Measurements from ENCODE around the gene ECHS1. TPM values are rescaled to one million over a fixed set of nuclear protein-coding genes. Genes with fewer than 3 reads are reported as not detected.

ECHS1 gene
- total and polyA plus RNA-seq, 10 donors, result 29.8 to 81.2 (median 45.8) TPM

GRCh38 chr10:133353988-133354605, 19.1 kb downstream of the ECHS1 start:
- no peak overlapping the region for H3K4me3 ChIP-seq
- peaks cover 8 to 29% (median 20%) of the 10 kb centered on the region in 6 donors for H3K4me1 ChIP-seq
- 82 to 92% (median 86%) methylated on average over 15 to 16 of the region's 16 CpGs for WGBS, 5 donors
- peaks cover 0 to 21% (median 0%) of the 10 kb centered on the region in 7 donors for H3K27me3 ChIP-seq (replicated peaks in 1 of 7)
- H3K9me3 ChIP-seq, result no peaks in the 10 kb centered on the region
- no peak overlapping the region for H3K27ac ChIP-seq
- peaks cover 0 to 18% (median 0%) of the 10 kb centered on the region in 6 donors for H3K36me3 ChIP-seq
- TF ChIP-seq CTCF (IDR thresholded peaks at IDR 0.05 in 8 of 11, conservative IDR thresholded peaks at IDR 0.05 in 3 of 11), result no peak
- TF ChIP-seq POLR2A (IDR thresholded peaks at IDR 0.05), result no peak
- TF ChIP-seq POLR2AphosphoS5 (IDR thresholded peaks at IDR 0.05), result no peak
- no peak for DNase-seq
- intact Hi-C loops (cut with DNase I; ENCODE audit: low total_unique reads), result no loop called here

GRCh38 chr10:133353202-133353959, 19.8 kb downstream of the ECHS1 start:
- TF ChIP-seq POLR2A (IDR thresholded peaks at IDR 0.05) (no peak), POLR2AphosphoS5 (IDR thresholded peaks at IDR 0.05) (peak in 2 of 3 donors; percentile 21 to 44)
- H3K4me1 ChIP-seq, result peaks cover 8 to 29% (median 20%) of the 10 kb centered on the region in 6 donors
- WGBS, 5 donors, result 79 to 85% (median 82%) methylated on average over 7 to 16 of the region's 16 CpGs
- H3K27me3 ChIP-seq (replicated peaks in 1 of 7), result peaks cover 0 to 28% (median under 1%) of the 10 kb centered on the region in 7 donors
- no peak for DNase-seq
- intact Hi-C loops (cut with DNase I; ENCODE audit: low total_unique reads), result no loop called here
- H3K36me3 ChIP-seq, result peaks cover 0 to 18% (median 0%) of the 10 kb centered on the region in 6 donors
- no peak overlapping the region for H3K4me3 ChIP-seq
- H3K9me3 ChIP-seq, result no peaks in the 10 kb centered on the region
- no peak overlapping the region for H3K27ac ChIP-seq

- WGBS, 5 donors, result 65 to 72% (median 67%) methylated on average over 15 to 24 of the region's 24 CpGs
- Histone ChIP-seq H3K27me3 (replicated peaks in 1 of 7) (peaks cover 0 to 46% (median 15%) of the 10 kb centered on the region in 7 donors), H3K36me3 (peaks cover 0 to 18% (median 0%) of the 10 kb centered on the region in 6 donors), H3K9me3 (no peaks in the 10 kb centered on the region), H3K27ac (no peak overlapping the region), H3K4me3 (no peak overlapping the region), H3K4me1 (peaks cover 4 to 18% (median 9%) of the 10 kb centered on the region in 6 donors)
- no peak for DNase-seq
- intact Hi-C loops (cut with DNase I; ENCODE audit: low total_unique reads), result no loop called here
- TF ChIP-seq CTCF (IDR thresholded peaks at IDR 0.05 in 8 of 11, conservative IDR thresholded peaks at IDR 0.05 in 3 of 11), result no peak
- TF ChIP-seq POLR2AphosphoS5 (IDR thresholded peaks at IDR 0.05), result peak in 1 of 3 donors; percentile 52
Measured at GRCh38 chr10:133351408-133352318, 21.5 kb downstream of the ECHS1 start.

GRCh38 chr10:133350950-133351329, 22.2 kb downstream of the ECHS1 start:
- Histone ChIP-seq H3K4me3 (no peak overlapping the region), H3K27me3 (replicated peaks in 1 of 7) (peaks cover 0 to 53% (median 21%) of the 10 kb centered on the region in 7 donors), H3K9me3 (no peaks in the 10 kb centered on the region), H3K36me3 (peaks cover 0 to 15% (median 0%) of the 10 kb centered on the region in 6 donors), H3K4me1 (peaks cover 0 to 11% (median 2%) of the 10 kb centered on the region in 6 donors), H3K27ac (no peak overlapping the region)
- TF ChIP-seq POLR2AphosphoS5 (IDR thresholded peaks at IDR 0.05), result no peak
- no peak for TF ChIP-seq CTCF (IDR thresholded peaks at IDR 0.05 in 8 of 11, conservative IDR thresholded peaks at IDR 0.05 in 3 of 11)
- no peak for TF ChIP-seq POLR2A (IDR thresholded peaks at IDR 0.05)
- WGBS, 5 donors, result 38 to 54% (median 47%) methylated on average over 13 of the region's 13 CpGs; no CpG with 5 or more reads in 1 of the 5 donors
- no peak for DNase-seq
- intact Hi-C loops (cut with DNase I; ENCODE audit: low total_unique reads), result no loop called here

All from spleen (tissue), 11 donors.